GM06990 (cell line): ENCODE measurements around the gene FGF5.

Experiments
- DNase-seq: peaks from one replicate; pipeline ENCODE4 v3.0.0-alpha.2; 2011; ENCODE audit not compliant: insufficient read length; ENCODE audit errors: extremely low read depth
- H3K27me3 ChIP-seq: replicated peaks from 2 replicates; pipeline ENCODE4 v1.6.0; 2011; ENCODE audit warnings: low read length; ENCODE audit not compliant: control insufficient read depth, insufficient read depth
- H3K36me3 ChIP-seq: 2 replicates; pipeline ENCODE4 v1.5.1; 2011; ENCODE audit warnings: low read length; ENCODE audit not compliant: control insufficient read depth, insufficient read depth
- H3K4me3 ChIP-seq: replicated peaks from 2 replicates; pipeline ENCODE4 v1.5.1; 2011; ENCODE audit warnings: low read depth, mild to moderate bottlenecking, control low read depth, low read length
- TF ChIP-seq, protein P1 (sequence below): IDR thresholded peaks from 2 replicates; pipeline ENCODE4 v1.5.1; 2011; ENCODE audit warnings: low read length, control low read depth, mild to moderate bottlenecking, inconsistent platforms; ENCODE audit not compliant: insufficient read depth, poor library complexity, severe bottlenecking

Gene FGF5

GRCh38 chr4:80265571-80266252, 752 bp upstream of the FGF5 start:
- Histone ChIP-seq H3K36me3 (no peaks in the 10 kb centered on the region), H3K4me3 (peak overlapping the region; percentile 40), H3K27me3 (peaks cover 6% of the 10 kb centered on the region)
- TF ChIP-seq, protein P1, sequence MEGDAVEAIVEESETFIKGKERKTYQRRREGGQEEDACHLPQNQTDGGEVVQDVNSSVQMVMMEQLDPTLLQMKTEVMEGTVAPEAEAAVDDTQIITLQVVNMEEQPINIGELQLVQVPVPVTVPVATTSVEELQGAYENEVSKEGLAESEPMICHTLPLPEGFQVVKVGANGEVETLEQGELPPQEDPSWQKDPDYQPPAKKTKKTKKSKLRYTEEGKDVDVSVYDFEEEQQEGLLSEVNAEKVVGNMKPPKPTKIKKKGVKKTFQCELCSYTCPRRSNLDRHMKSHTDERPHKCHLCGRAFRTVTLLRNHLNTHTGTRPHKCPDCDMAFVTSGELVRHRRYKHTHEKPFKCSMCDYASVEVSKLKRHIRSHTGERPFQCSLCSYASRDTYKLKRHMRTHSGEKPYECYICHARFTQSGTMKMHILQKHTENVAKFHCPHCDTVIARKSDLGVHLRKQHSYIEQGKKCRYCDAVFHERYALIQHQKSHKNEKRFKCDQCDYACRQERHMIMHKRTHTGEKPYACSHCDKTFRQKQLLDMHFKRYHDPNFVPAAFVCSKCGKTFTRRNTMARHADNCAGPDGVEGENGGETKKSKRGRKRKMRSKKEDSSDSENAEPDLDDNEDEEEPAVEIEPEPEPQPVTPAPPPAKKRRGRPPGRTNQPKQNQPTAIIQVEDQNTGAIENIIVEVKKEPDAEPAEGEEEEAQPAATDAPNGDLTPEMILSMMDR: no peak
- DNase-seq: no peak

DNA sequence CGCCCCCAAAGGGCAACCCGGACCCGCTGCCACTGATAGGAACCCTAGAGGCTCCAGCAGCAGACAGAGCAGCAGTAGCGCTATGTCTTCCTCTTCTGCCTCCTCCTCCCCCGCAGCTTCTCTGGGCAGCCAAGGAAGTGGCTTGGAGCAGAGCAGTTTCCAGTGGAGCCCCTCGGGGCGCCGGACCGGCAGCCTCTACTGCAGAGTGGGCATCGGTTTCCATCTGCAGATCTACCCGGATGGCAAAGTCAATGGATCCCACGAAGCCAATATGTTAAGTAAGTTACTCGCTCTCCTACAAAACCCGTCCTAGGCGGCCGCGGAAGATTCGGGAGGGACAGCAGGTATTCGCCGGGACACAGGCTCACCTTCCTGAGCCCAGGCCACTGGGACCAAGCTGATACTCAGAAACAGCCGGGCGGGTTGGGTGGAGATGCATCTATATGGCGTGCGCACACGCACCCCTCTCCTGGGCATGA, 477 bp downstream of the FGF5 start:
- H3K27me3 ChIP-seq: peaks cover 6% of the 10 kb centered on the region
- no peak for DNase-seq

GRCh38 chr4:80268081-80268823, 1.8 kb downstream of the FGF5 start:
- Histone ChIP-seq H3K36me3 (no peaks in the 10 kb centered on the region), H3K27me3 (peaks cover 6% of the 10 kb centered on the region), H3K4me3 (no peak overlapping the region)
- DNase-seq: no peak
- TF ChIP-seq, protein P1: no peak

More for the DNA sequence above, 477 bp downstream of the FGF5 start:
- Histone ChIP-seq H3K36me3 (no peaks in the 10 kb centered on the region), H3K4me3 (peak overlapping the region; percentile 40)
- TF ChIP-seq, protein P1: no peak

DNA sequence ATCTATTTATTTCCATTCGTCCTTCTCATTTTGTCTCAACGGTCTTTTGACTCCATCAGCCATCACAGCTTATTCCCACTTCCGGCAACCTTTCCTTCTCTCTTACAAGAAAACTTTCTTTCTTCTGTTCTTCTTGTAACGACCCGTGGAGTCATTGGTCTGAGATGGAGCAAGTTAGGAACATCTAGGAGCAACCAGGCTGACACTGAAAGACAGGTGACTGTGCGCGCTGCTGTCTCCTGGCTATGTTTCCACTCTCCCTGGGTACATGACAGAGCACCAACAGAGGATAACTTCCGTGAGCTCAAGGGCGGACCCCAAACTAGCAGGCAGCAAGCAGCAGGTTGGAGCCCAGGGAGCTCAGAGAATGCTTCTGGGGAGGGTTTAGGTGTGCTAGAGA, 2.5 kb downstream of the FGF5 start:
- Histone ChIP-seq H3K4me3 (no peak overlapping the region), H3K36me3 (no peaks in the 10 kb centered on the region), H3K27me3 (peaks cover 6% of the 10 kb centered on the region)
- TF ChIP-seq, protein P1: no peak
- no peak for DNase-seq

DNA sequence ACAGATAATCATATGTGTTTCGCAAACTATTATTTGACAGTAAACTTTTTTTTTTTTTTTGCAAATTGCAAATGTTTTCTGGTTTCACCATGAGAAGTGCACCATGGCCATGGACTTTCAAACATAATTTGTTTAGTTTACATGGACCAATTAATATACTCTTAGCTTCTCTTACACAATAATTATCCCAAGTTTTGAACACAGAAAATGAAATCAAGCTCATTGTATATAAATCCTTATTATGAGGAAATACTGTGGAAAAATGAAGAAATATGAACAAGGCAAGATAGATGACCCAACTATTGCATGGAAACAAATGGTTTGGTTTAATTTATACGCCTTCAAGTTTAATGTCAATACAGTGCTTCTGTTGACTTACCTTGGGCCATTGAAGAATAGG, 3.9 kb downstream of the FGF5 start:
- peaks cover 4% of the 10 kb centered on the region for H3K27me3 ChIP-seq
- TF ChIP-seq, protein P1: no peak
- no peak overlapping the region for H3K4me3 ChIP-seq
- no peak for DNase-seq
- H3K36me3 ChIP-seq: no peaks in the 10 kb centered on the region
